T follicular helper cell (primary cell): ENCODE measurements around the gene MYPN.
"Not testable (repeated sequence)": the region's sequence is repeated elsewhere in the genome, so short reads cannot be mapped to it uniquely, and the experiment has no call there.

Experiments
- DNase-seq: peaks from one replicate; pipeline ENCODE4 v3.0.0-alpha.2; 2020; ENCODE audit warnings: low read depth

The MYPN gene

DNA sequence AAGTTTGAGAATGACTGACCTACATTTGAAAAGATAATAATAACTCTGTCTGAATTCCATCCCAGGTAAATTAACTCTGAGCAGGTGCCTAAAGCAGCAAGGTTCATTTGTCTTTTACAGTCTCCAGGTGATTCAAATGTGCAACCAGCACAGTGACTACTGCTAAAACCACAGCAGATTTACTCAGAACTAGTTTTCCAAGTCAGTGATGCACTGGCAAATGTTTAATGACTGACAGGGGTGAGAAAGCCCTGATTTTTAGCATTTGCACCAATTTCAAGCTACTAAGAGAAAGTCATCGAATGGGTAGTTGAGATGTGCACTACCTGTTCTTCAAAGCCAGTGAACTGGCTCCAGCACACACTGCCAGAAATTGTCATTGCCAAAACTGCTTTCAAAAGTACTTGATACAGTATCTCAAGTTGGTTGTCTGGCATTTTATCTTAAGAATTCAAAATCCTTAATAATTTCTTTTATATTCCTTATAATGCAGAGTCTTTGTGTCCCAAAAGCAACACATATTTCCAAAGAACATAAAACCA, 62.3 kb downstream of the MYPN start:
- no peak for DNase-seq

DNA sequence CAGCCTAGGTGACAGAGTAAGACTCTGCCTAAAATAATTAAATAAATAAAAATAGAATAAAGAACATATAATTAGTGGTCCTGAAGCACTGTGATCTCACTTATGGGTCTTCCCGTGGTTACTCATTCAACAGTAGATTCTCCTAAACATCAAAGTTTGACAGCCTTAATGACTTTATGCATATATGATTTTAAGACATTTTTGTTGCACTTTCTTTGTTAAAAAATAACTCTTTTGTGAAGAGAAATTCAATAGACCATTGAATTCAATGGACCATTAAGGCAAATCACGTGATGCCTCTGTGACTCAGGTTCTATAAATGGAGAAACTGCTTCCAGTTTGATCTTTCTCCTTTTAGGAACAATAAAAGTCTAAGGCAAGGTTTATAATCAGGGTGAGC, 63.0 kb downstream of the MYPN start:
- no peak for DNase-seq

DNA sequence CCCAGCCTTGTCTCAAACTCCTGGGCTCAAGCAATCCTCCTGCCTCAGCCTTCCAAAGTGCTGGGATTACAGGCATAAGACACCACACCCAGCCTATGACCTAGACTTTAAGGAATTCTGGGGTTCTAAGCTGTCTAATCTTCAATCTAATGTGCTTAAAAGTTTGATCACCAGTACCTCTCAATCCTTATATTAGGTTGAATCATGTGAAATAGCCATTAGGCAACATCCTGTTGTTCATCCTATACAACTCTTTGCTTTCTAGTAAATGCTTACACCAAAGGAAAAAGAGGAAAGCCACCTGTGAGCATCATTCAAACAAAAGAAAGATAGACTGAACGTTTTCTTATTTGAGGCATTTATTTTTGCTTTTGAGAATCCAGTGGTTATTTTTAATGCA, 66.7 kb downstream of the MYPN start:
- DNase-seq, result no peak

DNA sequence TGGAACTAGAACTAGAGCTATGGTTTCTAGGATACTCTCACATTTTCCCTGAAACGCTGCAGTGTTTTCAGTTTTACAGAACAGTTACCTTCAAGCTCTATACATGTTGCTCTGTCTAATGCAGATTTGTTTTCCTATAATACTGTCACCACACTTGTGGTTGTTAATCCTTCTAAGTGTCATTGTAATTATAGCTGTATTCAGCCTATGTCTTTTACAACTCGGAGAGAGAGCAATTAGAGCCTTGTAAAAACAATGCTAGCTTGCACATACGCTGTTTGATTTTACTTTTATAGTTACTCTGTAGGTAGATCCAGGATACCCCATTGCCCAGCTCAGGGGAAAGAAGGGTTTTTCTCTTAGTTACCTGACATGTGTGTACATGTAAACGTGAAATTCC, 67.5 kb downstream of the MYPN start:
- no peak for DNase-seq

DNA sequence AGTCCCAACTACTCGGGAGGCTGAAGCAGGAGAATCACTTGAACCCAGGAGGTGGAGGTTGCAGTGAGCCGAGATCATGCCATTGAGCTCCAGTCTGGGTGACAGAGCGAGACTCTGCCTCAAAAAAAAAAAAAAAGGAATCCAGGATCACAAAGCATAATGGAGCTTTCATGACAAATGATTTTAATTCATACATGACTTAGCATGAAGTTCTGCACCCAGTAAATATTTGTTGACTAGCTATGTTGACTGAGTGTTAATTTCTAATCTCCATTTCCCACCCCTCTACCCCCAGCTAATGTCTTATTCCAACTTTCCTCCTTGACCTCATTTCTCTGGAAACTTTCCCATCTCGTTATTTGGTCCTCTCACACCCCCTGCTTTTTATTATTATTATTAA, 69.3 kb downstream of the MYPN start:
- no peak for DNase-seq

DNA sequence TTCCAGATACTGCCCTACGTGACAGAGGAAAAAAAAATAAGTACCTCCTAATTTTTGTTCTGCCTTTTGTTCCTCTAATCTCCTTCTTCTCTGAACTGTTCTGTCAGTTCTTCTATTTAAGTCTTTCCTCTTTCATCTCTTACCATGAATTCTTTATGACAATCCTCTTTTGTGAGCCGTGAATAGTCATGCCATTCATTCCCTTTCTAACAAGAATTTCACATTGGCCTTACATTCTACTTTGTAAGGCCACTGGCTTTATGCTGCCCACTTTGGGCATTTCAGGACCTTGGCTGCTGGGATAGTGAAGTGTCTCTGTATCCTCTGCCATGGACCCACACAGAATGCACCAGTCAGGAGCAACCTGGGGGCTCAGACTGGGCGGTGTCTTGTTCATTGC, 69.7 kb downstream of the MYPN start:
- no peak for DNase-seq

DNA sequence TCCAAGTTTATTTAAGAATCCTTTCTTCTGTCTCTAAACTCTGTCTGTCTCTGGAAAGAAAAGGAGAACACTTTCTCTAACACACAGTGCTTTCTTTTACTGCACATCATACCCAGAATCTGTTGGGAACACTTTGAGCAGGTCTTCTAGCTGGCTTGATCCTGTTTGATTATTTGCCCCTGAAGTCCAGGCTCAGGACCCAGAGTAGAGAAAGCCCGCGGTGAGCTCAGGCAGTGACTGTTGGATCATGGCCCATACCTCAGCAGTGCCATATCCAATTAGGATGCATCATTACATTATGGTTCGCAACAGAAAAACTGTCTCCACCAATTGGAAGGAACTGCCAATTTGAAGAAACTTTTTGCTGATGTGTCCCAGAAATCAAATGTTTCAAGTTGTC, 71.2 kb downstream of the MYPN start:
- DNase-seq, result no peak

DNA sequence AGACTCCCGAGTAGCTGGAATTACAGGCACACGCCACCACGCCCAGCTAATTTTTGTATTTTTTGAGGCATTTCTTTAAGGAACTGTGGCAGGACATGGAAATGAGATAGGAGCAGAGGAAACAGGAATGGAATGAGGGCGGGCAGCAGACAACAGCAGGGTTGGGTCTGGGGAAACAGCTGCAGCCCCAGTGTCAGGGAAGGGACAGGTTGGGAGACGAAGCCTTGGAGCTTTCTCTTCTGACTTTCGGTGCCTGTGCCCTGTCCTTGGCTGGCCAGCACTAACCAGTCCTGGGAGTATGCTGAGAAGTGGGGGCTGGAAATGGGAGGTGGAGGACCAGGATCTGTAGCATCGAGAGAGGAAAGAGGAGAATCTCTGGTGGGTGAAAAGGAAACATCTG, 75.3 kb downstream of the MYPN start:
- no peak for DNase-seq

DNA sequence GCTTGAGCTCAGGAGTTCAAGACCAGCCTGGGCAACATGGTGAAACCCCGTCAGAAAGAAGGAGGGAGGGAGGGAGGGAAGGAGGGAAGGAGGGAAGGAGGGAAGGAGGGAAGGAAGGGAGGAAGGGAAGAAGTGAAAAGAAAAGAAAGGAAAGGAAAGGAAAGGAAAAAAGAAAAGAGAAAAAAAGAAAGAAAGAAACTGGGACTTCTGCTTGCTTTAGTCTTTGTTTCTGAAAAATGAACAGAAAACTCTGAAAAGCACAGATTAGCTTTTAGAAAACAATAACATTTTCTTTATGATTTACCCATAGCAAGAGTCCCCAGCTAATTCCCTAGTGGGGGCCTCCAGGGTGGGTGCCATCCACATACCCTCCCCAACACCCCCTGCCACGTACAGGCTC, 75.8 kb downstream of the MYPN start:
- no peak for DNase-seq

DNA sequence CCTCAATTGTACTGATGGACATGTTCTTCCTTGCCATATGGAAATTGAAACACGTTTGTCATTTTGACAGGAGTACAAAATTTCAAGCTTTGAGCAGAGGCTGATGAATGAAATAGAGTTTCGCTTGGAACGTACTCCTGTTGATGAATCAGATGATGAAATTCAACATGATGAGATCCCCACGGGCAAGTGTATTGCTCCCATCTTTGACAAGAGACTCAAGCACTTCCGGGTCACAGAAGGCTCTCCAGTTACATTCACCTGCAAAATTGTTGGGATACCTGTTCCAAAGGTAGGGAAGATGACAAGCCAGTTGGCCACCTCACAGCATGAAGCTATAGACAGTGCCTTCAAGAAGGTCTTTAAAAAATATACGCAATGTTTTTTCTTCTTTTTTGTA, 79.5 kb downstream of the MYPN start:
- no peak for DNase-seq

DNA sequence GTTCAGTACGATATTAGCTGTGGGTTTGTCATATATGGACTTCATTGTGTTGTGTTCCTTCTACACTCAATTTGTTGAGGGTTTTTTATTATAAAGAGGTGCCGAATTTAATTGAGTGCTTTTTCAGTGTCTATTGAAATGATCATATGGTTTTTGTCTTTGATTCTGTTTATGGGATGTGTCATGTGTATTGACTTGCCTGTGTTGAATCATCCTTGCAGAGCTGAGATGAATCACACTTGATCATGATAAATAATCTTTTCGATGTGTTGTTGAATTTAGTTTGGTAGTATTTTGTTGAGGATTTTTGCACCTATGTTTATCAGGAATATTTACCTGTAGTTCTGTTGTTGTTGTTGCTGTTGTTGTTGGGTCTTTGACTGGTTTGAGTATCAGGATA, 82.8 kb downstream of the MYPN start:
- DNase-seq, result no peak

DNA sequence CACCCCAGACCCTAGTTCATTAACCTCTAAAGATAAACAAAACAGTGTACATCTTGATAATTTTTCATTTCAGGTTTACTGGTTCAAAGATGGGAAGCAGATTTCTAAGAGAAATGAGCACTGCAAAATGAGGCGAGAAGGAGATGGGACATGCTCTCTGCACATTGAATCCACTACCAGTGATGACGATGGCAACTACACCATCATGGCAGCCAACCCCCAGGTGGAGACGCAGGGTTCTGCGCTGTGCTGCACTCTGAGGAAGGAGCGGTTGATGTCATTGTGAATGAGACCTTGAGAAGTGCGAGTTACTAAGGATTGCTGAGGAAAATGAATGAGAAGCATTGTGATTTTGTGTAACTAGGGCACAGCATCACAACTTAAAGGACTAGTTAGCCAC, 85.0 kb downstream of the MYPN start:
- no peak for DNase-seq

DNA sequence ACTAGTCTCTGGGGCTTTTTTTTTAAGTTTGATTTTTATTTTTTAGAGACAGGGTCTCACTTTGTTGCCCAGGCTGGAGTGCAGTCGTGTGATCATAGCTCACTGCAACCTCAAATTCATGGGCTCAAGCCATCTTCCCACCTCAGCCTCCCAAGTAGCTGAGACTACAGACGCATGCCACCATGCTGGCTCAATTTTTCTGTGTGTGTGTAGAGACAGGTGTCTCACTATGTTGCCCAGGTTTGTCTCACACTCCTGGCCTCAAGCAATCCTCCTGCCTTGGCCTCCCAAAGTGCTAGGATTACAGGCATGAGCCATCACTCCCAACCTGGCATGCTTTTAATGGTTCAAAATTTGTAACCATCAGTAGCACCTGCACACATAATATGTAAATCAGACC, 86.5 kb downstream of the MYPN start:
- DNase-seq, result not testable (repeated sequence)

DNA sequence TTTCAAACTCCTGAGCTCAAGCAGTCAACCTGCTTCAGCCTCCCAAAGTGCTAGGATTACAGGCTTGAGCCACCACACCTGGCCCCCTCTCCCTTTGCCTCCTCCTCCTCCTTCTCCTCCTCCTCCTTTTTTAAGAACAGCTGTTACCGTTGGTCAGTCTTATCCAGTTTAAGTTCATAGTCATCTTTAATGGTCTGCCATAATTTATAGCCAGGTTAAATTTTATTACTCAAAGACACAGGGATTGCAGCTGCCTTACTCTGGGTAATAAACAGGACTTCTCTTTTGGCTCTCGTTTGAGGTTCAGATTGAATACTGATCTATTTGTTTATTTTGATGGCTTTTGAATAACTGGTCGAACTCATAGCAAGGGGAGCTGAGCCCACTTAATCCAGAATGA, 87.4 kb downstream of the MYPN start:
- no peak for DNase-seq

DNA sequence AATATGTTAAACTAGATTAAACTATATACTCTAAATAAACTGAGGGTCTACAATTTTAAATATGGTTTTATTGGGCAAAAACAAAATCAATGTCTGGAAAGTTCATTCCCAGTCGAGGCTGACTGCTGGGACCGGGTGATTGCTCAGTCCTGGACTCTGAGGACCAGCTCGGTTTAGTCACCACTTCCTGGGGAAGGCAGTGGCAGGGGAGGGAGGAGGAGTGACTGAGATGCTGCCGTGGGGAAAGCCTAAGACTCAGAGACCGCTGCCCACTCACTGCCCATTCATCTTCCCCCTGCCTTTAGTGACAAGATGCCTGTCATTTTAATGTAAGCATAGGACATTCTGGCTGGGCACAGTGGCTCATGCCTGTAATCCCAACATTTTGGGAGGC, 93.7 kb downstream of the MYPN start:
- DNase-seq, result no peak

DNA sequence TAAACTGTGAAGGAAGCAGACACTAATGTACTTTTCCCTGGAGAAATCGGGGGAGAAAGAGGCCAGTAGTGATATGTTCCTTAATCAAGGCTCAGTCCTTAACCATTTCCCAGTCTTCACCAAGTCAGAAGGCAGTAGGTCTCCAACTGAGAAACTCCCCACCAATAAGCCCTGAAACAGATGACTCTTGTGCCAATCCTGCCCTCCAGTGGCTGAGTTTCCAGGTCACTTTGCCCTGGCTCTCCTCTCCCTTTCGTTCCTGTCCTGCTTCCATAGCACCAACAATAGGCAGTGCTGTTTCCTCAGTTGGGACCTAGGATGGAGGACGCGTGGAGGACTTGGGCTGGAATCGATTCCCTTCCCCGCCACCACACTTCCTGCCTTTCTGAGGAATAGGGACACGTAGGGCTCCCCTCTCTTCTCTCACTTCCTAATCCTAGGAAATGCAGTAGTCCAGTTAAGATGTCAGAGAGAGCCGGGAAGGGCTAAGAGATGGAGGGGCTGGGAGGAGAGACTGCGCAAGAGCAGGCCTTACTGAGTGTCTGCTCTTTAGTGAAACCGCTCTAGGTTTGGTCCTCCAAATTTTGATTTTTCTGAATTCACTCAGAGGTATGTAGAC, 99.2 kb downstream of the MYPN start:
- DNase-seq, result no peak

DNA sequence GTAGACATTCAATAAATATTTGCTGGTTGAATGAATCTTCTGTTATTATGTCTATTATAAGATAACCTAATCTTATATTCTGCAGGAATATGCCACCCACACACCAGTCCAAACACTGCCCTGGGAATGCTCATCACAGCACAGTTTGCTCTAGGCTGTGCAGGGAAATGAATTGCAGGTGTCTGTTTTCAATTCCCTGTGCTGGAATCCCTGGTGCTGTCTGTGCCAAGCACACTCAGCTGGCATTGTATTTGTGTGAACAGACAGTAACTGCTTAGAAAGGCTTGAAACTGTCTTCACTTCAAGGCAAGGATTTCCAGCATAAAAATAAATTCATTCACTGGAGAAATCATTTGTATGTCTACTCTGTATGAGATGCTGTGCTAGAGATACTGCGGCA, 102.4 kb downstream of the MYPN start:
- DNase-seq, result no peak

DNA sequence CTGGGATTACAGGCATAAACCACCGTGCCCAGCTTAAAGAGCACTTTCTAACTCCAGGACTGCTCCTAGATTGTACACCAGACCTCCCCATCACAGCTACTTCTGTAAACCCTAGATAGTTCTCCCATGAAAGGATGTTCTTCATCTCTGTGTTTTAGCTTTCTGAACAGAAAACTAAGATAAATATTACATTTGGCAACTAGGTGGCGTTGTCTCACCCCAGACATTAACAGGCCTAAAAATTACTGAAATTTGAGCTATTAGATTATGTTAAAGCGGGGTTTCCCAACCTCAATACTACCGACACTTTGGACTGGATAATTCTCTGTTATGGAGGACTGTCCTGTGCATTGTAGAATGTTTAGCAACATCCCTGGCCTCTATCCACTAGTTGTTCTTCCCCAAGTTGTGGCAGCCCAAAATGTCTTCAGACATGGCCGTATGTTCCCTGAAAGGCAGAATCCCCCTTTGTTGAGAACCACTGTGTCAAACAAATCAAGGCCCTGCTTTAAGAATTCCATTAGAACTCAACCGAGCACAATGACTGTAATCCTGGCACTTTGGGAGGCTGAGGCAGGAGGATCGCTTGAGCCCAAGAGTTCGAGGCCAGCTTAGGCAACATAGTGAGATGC, 103.5 kb downstream of the MYPN start:
- DNase-seq, result no peak

DNA sequence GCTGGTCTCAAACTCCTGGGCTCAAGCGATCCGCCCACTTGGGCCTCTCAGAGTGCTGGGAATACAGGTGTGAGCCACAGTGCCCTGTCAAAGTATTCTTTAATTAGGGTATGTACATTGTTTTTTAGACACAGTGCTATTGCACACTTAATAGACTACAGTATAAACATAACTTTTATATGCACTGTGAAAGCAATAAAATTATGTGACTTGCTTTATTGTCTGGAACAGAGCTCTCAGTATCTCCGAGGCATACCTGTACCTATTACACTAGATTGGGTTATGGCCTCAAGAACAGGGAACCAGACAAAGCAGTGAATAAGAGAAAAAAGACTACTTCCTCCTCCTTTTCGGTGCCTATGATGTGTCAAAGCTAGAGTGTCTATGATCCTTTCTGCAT, 109.5 kb downstream of the MYPN start:
- no peak for DNase-seq

DNA sequence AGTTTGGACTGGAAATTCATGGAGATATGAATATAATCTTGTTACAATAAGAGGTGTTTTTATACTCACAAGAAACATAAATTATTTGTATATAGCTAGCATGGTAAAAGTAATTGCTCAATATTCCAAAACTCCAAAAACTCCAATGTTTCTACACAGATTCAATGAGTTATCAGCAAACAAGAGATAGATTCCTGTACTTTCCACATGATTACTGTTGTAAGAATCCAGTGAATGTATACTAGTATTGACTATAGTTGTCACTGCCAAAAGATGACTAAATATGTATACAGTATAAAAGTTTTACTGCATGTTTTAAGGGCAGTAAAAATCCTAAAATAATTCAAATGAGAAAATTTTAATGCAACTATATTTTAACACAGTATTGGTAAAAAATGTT, 111.9 kb downstream of the MYPN start:
- DNase-seq, result no peak

DNA sequence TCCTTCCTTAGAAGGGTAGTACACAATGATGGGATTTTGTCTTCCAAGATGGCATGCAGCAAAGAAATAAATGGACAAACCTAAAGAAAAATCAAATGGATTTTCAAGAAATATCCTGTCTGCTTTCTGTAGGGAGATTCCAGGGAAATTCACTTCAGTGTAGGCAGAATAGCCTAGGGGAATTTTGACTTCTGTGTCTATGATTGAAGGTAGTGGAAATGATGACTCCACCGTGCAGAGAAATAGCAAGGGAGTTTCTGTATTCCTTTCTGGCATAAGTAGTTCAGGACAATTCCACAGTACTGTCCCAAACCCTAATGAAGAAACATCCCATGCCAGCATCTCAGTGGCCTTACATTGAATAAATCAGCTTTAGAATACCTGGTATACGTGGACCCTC, 113.1 kb downstream of the MYPN start:
- DNase-seq, result no peak

DNA sequence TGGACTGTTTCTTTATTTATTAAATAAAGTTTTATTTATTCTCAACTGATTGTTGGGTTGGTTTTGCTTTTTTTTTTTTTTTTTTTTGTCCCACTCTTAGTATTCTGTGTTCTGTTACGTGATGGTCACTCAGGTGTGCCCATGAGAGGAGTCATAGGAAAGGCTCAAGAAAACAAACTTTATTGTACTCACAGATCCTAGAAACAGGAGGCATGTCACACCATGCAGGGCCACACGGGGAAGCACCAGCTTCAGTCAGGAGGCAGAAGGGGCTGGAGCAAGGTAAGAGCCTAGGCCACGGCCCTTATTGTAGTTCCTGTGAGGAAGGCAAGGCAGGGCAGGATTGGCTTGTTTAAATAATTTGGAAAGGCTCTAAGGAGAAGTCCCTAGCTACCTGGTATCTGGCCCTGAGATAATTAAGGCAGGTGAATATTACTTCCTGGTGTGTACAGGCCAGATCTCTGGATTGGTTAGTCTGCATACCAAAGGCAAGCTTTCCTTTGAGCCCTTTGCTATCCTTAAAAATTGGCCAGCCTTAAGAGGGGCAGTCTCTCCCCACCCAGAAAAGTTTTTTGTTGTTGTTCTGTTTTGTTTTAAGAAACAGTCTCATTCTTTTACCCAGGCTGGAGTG, 114.4 kb downstream of the MYPN start:
- no peak for DNase-seq

DNA sequence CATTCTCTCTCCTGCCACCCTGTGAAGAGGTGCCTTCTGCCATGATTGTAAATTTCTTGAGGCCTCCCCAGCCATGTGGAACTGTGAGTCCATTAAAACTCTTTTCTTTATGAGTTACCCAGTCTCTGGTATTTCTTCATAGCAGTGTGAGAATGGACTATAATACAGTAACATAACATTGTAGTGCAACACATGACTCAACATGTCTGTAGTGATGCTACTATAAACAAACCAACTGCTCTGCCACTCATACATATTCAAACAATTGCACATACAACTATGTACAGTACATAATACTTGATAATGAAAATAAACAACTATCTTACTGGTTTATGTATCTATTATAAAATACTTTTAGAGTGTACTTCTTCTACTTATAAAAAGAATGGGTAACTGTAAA, 115.5 kb downstream of the MYPN start:
- DNase-seq, result no peak

DNA sequence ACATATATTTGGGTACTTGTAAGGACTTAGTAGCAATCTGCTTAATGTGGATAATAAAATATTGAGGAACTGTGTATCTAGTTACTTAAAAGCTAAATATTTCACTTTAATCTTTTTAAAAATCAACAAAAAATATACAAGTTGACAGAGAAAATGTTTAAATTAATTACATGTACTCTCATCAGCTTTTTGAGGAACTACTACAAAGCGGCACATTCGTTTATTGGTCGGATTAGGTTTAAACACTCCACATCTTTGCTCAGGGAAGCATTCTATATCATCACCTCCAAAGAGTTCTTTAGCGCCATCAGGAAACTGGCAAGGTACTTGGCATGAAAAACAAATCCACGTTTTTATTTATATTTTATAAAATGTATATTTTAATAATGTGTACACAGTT, 121.0 kb downstream of the MYPN start:
- no peak for DNase-seq
